Kidney (tissue), 14 donors: Measurements from ENCODE around the gene COL4A2. TPM values are rescaled to one million over a fixed set of nuclear protein-coding genes. Genes with fewer than 3 reads are reported as not detected.

Experiments
- DNase-seq, 5 donors: peaks; one replicate each; pipeline ENCODE4 v3.0.0-alpha.2; 2013 to 2020
- FAIRE-seq: peaks from 2 replicates; lab custom pipeline; 2012; peaks lifted over from hg19 to GRCh38; lab: Jason Lieb, UNC
- H3K27ac ChIP-seq, 2 donors: one replicate each; pipeline ENCODE4 v1.7.0; 2013; ENCODE audit warnings: low read depth in 2 of 2, low read length in 2 of 2, inconsistent platforms in 1 of 2
- H3K27me3 ChIP-seq: one replicate; pipeline ENCODE4 v1.7.1; 2013; ENCODE audit warnings: low read length, inconsistent platforms; ENCODE audit not compliant: control insufficient read depth, insufficient read depth
- H3K36me3 ChIP-seq, 3 donors: one replicate each; pipeline versions ENCODE4 v1.7.0 to v1.7.1; 2013; ENCODE audit warnings: low read length in 3 of 3, control low read depth in 1 of 3, inconsistent platforms in 1 of 3; ENCODE audit not compliant: insufficient read depth in 3 of 3, control insufficient read depth in 2 of 3
- H3K4me1 ChIP-seq, 3 donors: one replicate each; pipeline versions ENCODE4 v1.7.0 to v1.7.1; 2013; ENCODE audit warnings: low read length in 3 of 3, inconsistent platforms in 1 of 3, low read depth in 1 of 3; ENCODE audit not compliant: control insufficient read depth in 2 of 3, insufficient read depth in 2 of 3
- H3K4me3 ChIP-seq, 3 donors: one replicate each; pipeline versions ENCODE4 v1.7.0 to v1.8.1; 2013; ENCODE audit warnings: low read length in 3 of 3, control low read depth in 1 of 3, inconsistent platforms in 1 of 3
- H3K9ac ChIP-seq, 3 donors: one replicate each; pipeline versions ENCODE4 v1.7.0 to v1.7.1; 2013; ENCODE audit warnings: low read length in 3 of 3, control low read depth in 1 of 3, inconsistent platforms in 1 of 3
- H3K9me3 ChIP-seq, 3 donors: one replicate each; pipeline versions ENCODE4 v1.7.0 to v1.7.1; 2013; ENCODE audit warnings: low read length in 3 of 3, control low read depth in 1 of 3, inconsistent platforms in 1 of 3; ENCODE audit not compliant: control insufficient read depth in 2 of 3, insufficient read depth in 1 of 3
- intact Hi-C: fragments of 100-400 bp; cut with DNase I; formaldehyde crosslinking; loops from one replicate; pipeline ENCODE4 v1.11.1; 2022
- polyA plus RNA-seq: library from polyadenylated mRNA; stranded (reverse); fragments of 350-450 nt; fragmentation: Illumina TruSeq; extraction: RNeasy Lipid Tissue Mini Kit (QIAGEN cat#74804); gene quantifications from one replicate; pipeline ENCODE4 v1.2.3, GENCODE V29; 2014; ENCODE audit warnings: low read depth, low replicate concordance; ENCODE audit not compliant: insufficient read depth
- total RNA-seq: library from RNA; stranded (reverse); fragmentation: NEBNext Ultra II Directional; extraction: Animal tissue kit (Norgen Biotek cat#: 25700); gene quantifications from one replicate; pipeline ENCODE4 v1.2.1, GENCODE V29; 2021
- TF ChIP-seq, protein P1 (sequence below): IDR thresholded peaks from 3 replicates; pipeline ENCODE4 v1.5.1; 2012; ENCODE audit warnings: mild to moderate bottlenecking, moderate library complexity, borderline replicate concordance; ENCODE audit not compliant: insufficient read depth; ENCODE audit errors: extremely low read depth
- donor health status: control.
- donor health status: control.
- donor health status: control.
- donor health status: control.
- donor health status: control.
- donor health status: DM: yes; HTN: yes; CAD: no.
- donor health status: Normal renal cell carcinoma (clear cell type).

The COL4A2 gene
- total and polyA plus RNA-seq, 2 donors from 2014 or later: 126 to 265 TPM

DNA sequence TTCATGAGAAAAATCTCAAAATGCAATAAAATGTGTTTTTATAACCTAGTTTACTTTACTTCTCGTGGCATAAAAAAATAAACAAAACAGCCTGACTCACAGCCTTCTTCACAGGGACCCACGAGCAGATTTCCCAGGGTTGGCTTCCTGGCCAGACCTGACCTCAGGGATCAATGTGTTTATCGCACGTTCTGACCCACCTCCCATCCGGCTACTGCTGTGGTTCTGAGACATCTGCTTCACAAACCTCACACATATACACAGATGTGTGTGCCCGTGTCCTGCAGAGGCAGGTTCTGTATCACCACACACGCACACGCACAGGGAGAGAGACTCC is 118.3 kb downstream of the COL4A2 start:
- Histone ChIP-seq H3K36me3 (peaks cover 8 to 32% (median 8%) of the 10 kb centered on the region in 3 donors), H3K4me1 (peaks cover 0 to 4% (median 0%) of the 10 kb centered on the region in 3 donors), H3K9ac (no peak overlapping the region), H3K27ac (no peak overlapping the region), H3K9me3 (no peaks in the 10 kb centered on the region), H3K4me3 (no peak overlapping the region), H3K27me3 (no peaks in the 10 kb centered on the region)
- DNase-seq (no peak), FAIRE-seq (no peak)
- TF ChIP-seq, protein P1, sequence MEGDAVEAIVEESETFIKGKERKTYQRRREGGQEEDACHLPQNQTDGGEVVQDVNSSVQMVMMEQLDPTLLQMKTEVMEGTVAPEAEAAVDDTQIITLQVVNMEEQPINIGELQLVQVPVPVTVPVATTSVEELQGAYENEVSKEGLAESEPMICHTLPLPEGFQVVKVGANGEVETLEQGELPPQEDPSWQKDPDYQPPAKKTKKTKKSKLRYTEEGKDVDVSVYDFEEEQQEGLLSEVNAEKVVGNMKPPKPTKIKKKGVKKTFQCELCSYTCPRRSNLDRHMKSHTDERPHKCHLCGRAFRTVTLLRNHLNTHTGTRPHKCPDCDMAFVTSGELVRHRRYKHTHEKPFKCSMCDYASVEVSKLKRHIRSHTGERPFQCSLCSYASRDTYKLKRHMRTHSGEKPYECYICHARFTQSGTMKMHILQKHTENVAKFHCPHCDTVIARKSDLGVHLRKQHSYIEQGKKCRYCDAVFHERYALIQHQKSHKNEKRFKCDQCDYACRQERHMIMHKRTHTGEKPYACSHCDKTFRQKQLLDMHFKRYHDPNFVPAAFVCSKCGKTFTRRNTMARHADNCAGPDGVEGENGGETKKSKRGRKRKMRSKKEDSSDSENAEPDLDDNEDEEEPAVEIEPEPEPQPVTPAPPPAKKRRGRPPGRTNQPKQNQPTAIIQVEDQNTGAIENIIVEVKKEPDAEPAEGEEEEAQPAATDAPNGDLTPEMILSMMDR: no peak
- intact Hi-C loops: no loop called here

DNA sequence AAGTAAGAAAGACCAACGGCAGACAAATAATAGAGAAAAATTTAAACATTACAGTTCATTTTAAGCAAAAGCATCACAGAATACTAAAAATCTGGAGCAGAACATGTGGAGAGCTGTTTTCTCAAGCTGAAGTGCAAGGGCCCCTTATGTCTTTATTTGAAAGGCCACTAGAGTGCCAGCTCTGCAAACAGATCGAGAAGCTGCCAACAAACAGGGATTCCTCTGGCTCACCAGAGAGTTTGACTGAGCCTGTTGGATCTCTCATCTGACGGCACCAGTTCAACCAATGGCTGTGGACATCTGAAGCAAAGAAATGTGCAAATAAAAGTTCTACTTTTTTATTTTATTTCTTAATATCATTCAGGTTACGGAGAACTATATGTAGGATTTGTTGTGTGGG is 119.7 kb downstream of the COL4A2 start:
- TF ChIP-seq, protein P1: no peak
- no peak for DNase-seq
- Histone ChIP-seq H3K4me3 (no peak overlapping the region), H3K9ac (no peak overlapping the region), H3K4me1 (peaks cover 0 to 4% (median 1%) of the 10 kb centered on the region in 3 donors), H3K36me3 (peaks cover 8 to 40% (median 15%) of the 10 kb centered on the region in 3 donors), H3K27me3 (no peaks in the 10 kb centered on the region), H3K27ac (no peak overlapping the region), H3K9me3 (no peaks in the 10 kb centered on the region)
- FAIRE-seq: no peak
- intact Hi-C loops: no loop called here

DNA sequence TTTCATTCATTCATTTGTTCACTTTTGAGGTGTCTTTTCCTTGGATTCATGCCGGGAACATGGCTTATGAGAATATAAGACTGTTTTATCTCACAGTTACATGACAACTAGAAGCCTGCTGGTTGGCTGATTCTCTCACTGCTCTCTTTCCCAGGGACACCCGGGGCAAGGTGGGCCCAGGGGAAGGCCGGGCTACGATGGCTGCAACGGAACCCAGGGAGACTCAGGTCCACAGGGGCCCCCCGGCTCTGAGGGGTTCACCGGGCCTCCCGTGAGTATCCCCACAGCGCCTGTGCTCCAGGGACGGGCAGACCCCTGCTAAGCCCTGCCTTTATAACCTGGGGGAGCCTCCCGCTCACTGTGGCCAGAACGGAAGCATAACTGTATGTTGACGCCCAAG is 121.2 kb downstream of the COL4A2 start:
- H3K9me3 ChIP-seq: no peaks in the 10 kb centered on the region
- no peak for DNase-seq
- TF ChIP-seq, protein P1: no peak
- no peak overlapping the region for H3K4me3 ChIP-seq
- no peak for FAIRE-seq
- no peak overlapping the region for H3K9ac ChIP-seq
- no peak overlapping the region for H3K27ac ChIP-seq
- intact Hi-C loops: no loop called here
- peaks cover 8 to 40% (median 15%) of the 10 kb centered on the region in 3 donors for H3K36me3 ChIP-seq
- H3K4me1 ChIP-seq: peaks cover 0 to 6% (median 4%) of the 10 kb centered on the region in 3 donors
- H3K27me3 ChIP-seq: no peaks in the 10 kb centered on the region
